ENCODE results near the gene DOCK1.

The DOCK1 gene

DNA sequence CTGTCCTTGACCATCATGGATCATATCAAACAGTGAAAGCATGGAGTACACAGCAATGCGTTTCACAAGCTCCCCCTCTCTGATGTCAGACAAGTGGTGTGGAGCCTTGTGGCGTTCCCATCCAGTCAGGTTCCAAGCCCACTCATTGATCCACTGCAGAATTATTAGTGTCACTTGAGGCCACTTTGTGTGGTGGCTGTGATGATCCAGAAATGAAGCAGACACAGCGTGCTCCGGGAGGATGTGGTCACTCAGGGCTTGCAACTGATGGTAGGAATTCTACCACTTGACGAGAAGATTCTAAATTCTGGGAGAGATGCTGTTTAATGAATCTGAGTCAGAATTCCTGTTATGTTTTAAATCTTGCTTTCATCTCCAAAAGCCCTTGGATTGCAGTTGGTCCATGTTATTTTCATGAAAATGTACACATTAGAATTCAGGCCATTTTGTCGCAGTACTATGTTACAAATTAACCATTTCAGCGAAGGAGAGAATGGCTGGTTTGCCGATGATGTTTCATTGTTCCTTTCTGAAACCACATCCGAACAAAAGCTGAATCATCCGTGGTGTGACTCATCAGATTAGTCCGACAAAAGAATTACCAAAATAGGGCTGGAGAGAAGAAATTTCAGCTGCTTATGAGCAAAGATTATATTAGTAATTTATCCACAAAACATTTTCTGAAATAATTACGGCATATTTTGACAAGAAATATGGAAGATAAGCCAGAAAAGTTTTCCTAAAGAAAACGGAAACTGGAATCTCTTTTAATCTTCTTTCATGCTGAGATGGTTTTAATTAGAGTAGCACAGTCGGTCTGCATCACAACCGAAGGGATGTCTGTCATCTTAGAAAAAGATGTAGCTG lies 243.1 kb downstream of the DOCK1 start:
- peak overlapping the region in 1 of 2 donors; percentile 2 for H3K4me3 ChIP-seq (replicated peaks in 1 of 2; ENCODE audit: low read depth in 2 of 2, low read length in 2 of 2)
- TF ChIP-seq, protein P1, sequence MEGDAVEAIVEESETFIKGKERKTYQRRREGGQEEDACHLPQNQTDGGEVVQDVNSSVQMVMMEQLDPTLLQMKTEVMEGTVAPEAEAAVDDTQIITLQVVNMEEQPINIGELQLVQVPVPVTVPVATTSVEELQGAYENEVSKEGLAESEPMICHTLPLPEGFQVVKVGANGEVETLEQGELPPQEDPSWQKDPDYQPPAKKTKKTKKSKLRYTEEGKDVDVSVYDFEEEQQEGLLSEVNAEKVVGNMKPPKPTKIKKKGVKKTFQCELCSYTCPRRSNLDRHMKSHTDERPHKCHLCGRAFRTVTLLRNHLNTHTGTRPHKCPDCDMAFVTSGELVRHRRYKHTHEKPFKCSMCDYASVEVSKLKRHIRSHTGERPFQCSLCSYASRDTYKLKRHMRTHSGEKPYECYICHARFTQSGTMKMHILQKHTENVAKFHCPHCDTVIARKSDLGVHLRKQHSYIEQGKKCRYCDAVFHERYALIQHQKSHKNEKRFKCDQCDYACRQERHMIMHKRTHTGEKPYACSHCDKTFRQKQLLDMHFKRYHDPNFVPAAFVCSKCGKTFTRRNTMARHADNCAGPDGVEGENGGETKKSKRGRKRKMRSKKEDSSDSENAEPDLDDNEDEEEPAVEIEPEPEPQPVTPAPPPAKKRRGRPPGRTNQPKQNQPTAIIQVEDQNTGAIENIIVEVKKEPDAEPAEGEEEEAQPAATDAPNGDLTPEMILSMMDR (IDR thresholded peaks at IDR 0.05; ENCODE audit: low read depth, low read length): no peak
- DNase-seq (ENCODE audit: low read depth in 2 of 2): peak; percentile 70 to 94

DNA sequence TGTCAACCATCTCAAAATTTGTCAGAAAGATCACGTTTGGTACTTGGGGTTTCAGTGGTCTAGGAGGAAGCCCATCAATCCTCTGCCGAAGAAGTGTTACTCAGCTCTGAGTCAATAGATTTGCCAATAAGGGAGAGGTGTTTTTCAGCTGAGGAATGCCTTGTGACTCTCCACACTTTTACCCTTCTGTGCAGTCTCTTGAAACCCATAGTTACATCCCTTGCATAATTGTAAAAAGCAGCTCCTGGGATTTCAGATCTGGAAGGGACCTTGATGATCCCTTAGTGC lies 243.6 kb downstream of the DOCK1 start:
- peak; percentile 53 to 90 for DNase-seq (ENCODE audit: low read depth in 2 of 2)
- H3K4me3 ChIP-seq (replicated peaks in 1 of 2; ENCODE audit: low read depth in 2 of 2, low read length in 2 of 2): peak overlapping the region in 1 of 2 donors; percentile 9
- TF ChIP-seq, protein P1 (IDR thresholded peaks at IDR 0.05; ENCODE audit: low read depth, low read length): no peak

DNA sequence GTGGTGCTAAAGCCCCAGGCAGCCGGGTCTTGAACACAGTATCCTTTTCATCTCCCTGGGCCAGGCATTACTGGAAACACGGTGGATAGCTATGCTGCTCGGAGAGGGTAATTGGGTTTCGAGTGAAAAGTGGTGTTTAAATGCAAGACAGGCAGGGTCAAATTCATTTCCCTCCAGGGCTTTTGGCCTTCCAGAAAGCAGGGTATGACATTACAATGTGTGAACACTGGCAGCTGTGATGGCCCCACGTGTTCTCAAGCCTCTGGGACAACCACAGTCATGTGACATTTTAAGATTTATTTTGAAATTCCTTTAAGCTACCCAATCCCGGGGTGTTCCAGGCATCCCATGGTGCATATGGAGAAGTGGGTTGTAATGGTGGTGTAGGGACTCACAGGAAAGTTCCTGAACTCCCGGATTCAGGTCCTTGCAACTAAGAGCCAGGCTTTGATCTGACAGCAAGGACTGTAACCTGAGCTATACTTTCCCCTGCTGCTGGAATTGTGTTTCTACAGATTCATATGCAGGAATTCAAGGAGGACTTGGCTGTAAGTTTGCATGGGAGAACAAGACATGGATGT lies 244.4 kb downstream of the DOCK1 start:
- DNase-seq (ENCODE audit: low read depth in 2 of 2): no peak
- no peak overlapping the region for H3K4me3 ChIP-seq (replicated peaks in 1 of 2; ENCODE audit: low read depth in 2 of 2, low read length in 2 of 2)
- TF ChIP-seq, protein P1 (IDR thresholded peaks at IDR 0.05; ENCODE audit: low read depth, low read length): no peak

DNA sequence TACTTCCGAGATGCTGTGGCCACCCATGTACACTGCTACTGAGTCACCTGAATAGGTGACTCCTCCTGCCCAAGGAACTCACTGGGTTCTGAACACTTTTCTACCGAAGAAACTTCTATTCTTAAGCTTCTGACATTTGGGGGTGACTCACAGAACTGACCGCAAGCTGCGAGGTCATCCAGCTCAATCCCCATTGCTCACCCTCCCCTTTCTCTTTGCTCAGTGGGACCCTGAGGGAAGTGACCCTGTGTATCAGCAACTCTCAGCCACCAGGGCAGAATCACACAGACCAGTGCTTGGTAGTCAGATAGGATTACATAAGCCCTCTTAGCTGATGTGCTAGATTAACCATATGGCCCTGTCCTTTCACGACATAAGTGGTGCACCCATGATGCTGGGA lies 244.9 kb downstream of the DOCK1 start:
- DNase-seq (ENCODE audit: low read depth in 2 of 2): peak in 1 of 2 donors; percentile 73
- no peak overlapping the region for H3K4me3 ChIP-seq (replicated peaks in 1 of 2; ENCODE audit: low read depth in 2 of 2, low read length in 2 of 2)
- TF ChIP-seq, protein P1 (IDR thresholded peaks at IDR 0.05; ENCODE audit: low read depth, low read length): no peak

DNA sequence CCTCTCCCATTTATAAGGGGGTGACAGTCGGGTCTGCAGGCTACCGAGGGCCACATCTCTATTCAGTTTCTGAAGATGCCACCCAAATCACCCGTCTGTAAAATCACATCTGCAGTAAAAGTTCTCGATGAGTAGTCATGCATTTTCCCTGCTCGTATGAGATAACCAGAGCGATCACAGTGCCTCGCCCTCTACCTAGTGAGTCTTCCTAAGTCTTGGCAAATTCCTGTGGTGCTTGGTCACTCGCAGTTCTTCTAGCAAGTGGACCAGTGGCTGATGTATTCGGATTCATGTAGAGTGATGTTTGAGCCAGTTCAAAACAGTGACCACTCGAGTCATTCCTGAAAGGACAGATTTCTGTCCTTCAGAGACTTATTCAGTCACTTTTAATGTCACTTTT lies 246.3 kb downstream of the DOCK1 start:
- no peak overlapping the region for H3K4me3 ChIP-seq (replicated peaks in 1 of 2; ENCODE audit: low read depth in 2 of 2, low read length in 2 of 2)
- TF ChIP-seq, protein P1 (IDR thresholded peaks at IDR 0.05; ENCODE audit: low read depth, low read length): no peak

DNA sequence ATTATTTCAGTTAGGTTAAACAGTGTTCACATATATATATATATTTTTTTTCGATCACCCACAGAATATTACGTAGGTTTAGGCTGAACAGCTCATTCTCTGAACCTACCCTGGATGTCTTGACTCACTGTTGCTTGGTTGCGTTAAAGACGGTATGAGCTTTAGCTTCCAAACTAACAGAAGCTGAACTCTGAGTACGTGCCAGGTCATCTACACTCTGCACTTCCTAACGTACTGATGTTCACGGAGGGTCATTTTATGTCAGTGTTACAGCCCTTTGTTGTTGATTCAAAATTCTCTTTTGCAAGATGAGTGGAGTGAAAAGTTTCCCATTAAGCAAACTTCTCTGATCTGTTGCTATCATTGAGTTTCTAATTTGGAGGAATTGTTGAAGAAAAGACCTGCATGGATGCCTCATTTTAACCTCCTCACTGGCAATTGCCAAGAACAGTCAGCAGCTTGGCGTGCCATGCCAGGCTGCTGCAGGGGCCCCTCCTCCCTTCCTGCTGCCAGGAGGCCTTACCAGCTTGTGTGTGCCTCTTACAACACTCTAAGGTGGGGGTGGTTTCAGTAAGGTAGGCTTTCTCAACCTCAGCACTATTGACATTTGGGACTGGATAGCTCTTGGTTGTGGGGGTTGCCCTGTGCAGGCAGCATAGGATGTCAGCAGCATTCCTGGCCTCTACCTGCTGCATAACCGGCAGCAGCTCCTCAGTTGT lies 246.9 kb downstream of the DOCK1 start:
- TF ChIP-seq, protein P1 (IDR thresholded peaks at IDR 0.05; ENCODE audit: low read depth, low read length): no peak
- no peak overlapping the region for H3K4me3 ChIP-seq (replicated peaks in 1 of 2; ENCODE audit: low read depth in 2 of 2, low read length in 2 of 2)
- DNase-seq (ENCODE audit: low read depth in 2 of 2): peak in 1 of 2 donors; percentile 35

More for the DNA sequence above, 246.3 kb downstream of the DOCK1 start:
- DNase-seq (ENCODE audit: low read depth in 2 of 2): peak in 1 of 2 donors; percentile 41
